ENCODE data around the gene RAPGEF5. TPM values are rescaled to one million over a fixed set of nuclear protein-coding genes. Genes with fewer than 3 reads are reported as not detected.

The RAPGEF5 gene
- total RNA-seq, 1 experiment from 2014 or later = 13.3 TPM

GRCh38 chr7:22270371-22270770 lies 86.6 kb downstream of the RAPGEF5 start:
- H4K8ac ChIP-seq (replicated peaks; ENCODE audit: insufficient read length, low read depth, low read length) = no peak overlapping the region
- no peak overlapping the region for H4K5ac ChIP-seq (ENCODE audit: insufficient read length, low read depth, low read length)
- no peak overlapping the region for H3K9ac ChIP-seq (ENCODE audit: extremely low read depth, insufficient read length, low read length)
- no peak overlapping the region for H3K4ac ChIP-seq (ENCODE audit: low read depth, low read length)
- peaks cover 6% of the 10 kb centered on the region; the same call in 1 of the 2 replicates for H3K4me1 ChIP-seq (ENCODE audit: insufficient read depth, low read length)
- no peaks in the 10 kb centered on the region for H3K9me3 ChIP-seq (ENCODE audit: control insufficient read depth, low read depth, low read length)
- H2AK5ac ChIP-seq (ENCODE audit: insufficient read length, low read length) = no peak overlapping the region
- no peak overlapping the region for H2BK15ac ChIP-seq (ENCODE audit: low read depth, low read length)
- peaks cover 3 to 9% (median 8%) of the 10 kb centered on the region in 3 experiments for H3K36me3 Mint-ChIP-seq (ENCODE audit: insufficient read depth in 1 of 3, low read depth in 3 of 3)
- H4K20me1 ChIP-seq (ENCODE audit: control insufficient read depth, insufficient read depth, insufficient read length) = no peaks in the 10 kb centered on the region
- H2BK12ac ChIP-seq (ENCODE audit: insufficient read length, low read depth, low read length) = no peak overlapping the region
- no peaks in the 10 kb centered on the region for H3K23me2 ChIP-seq (ENCODE audit: insufficient read length, low read depth, low read length, poor library complexity, severe bottlenecking)
- H3K18ac ChIP-seq (ENCODE audit: insufficient read length, low read depth, low read length) = no peak overlapping the region
- H3T11ph ChIP-seq (ENCODE audit: low read length) = no peak overlapping the region
- no peak overlapping the region for H3K4me3 Mint-ChIP-seq
- no peak for TF ChIP-seq CTCF (conservative IDR thresholded peaks at IDR 0.05)
- no peak overlapping the region for H2BK120ac ChIP-seq (ENCODE audit: low read depth, low read length, poor library complexity, severe bottlenecking)
- H3K23ac ChIP-seq (ENCODE audit: insufficient read length, low read depth, low read length) = no peak overlapping the region
- no peaks in the 10 kb centered on the region for H3K27me3 Mint-ChIP-seq (ENCODE audit: low read depth)
- H2BK5ac ChIP-seq (ENCODE audit: insufficient read length, low read length) = no peak overlapping the region
- no peak overlapping the region for H3K56ac ChIP-seq (ENCODE audit: insufficient read length, low read depth, low read length)
- H2AFZ ChIP-seq (ENCODE audit: low read length) = no peak overlapping the region
- no peaks in the 10 kb centered on the region; the same call in 1 of the 2 replicates for H3K79me2 ChIP-seq (ENCODE audit: insufficient read depth, low read length)
- H3K4me2 ChIP-seq (ENCODE audit: insufficient read depth, insufficient read length, low read length) = no peak overlapping the region
- H3K79me1 ChIP-seq (ENCODE audit: insufficient read depth, low read depth, low read length, poor library complexity, severe bottlenecking) = no peaks in the 10 kb centered on the region
- DNase-seq = no peak
- H4K91ac ChIP-seq (ENCODE audit: insufficient read length, low read depth, low read length) = no peak overlapping the region
- no peaks in the 10 kb centered on the region for H3K9me3 Mint-ChIP-seq
- no peak overlapping the region for H2BK20ac ChIP-seq (ENCODE audit: low read depth, low read length, poor library complexity, severe bottlenecking)
- no peak overlapping the region for H3K27ac Mint-ChIP-seq
- H3K27ac ChIP-seq (ENCODE audit: insufficient read length, low read depth, low read length) = no peak overlapping the region
- no peak overlapping the region for H3K14ac ChIP-seq (ENCODE audit: insufficient read depth, low read length)
- no peaks in the 10 kb centered on the region for H3K27me3 ChIP-seq (ENCODE audit: insufficient read depth, low read length)
- H3K4me1 Mint-ChIP-seq = peaks cover 16 to 19% of the 10 kb centered on the region in 2 experiments

All from H9 (cell line).